HG03159 (cell line): ENCODE measurements around the gene NANOS2.

ENCODE experiments used
- ATAC-seq: cut with Tn5 transposase; IDR thresholded peaks from one replicate; pipeline ENCODE4 v1.9.1; 2021; ENCODE audit warnings: mild to moderate bottlenecking, moderate library complexity; ENCODE audit not compliant: unreplicated experiment

NANOS2 gene

GRCh38 chr19:45913874-45914830, at the start of gene NANOS2:
TSS of gene NANOS2 (minus strand) at chr19:45914778. CDS start at chr19:45914693, 85 bp downstream.
- no peak for ATAC-seq

GRCh38 chr19:45962021-45962420, 47.4 kb upstream of the NANOS2 start:
- no peak for ATAC-seq

GRCh38 chr19:45960595-45961235, 46.1 kb upstream of the NANOS2 start:
- no peak for ATAC-seq

- no peak for ATAC-seq
Observed at GRCh38 chr19:45959517-45960025, 45.0 kb upstream of the NANOS2 start.

GRCh38 chr19:45958769-45959516, 44.4 kb upstream of the NANOS2 start:
- ATAC-seq: no peak

- no peak for ATAC-seq
Observed at GRCh38 chr19:45958320-45958719, 43.7 kb upstream of the NANOS2 start.

- no peak for ATAC-seq
Observed at GRCh38 chr19:45955905-45956608, 41.5 kb upstream of the NANOS2 start.

- no peak for ATAC-seq
Observed at GRCh38 chr19:45954156-45954555, 39.6 kb upstream of the NANOS2 start.

- ATAC-seq: no peak
Observed at GRCh38 chr19:45953676-45954075, 39.1 kb upstream of the NANOS2 start.

- ATAC-seq: no peak
Observed at GRCh38 chr19:45952686-45953505, 38.3 kb upstream of the NANOS2 start.

GRCh38 chr19:45952341-45952685, 37.7 kb upstream of the NANOS2 start:
- no peak for ATAC-seq

- ATAC-seq: no peak
Observed at GRCh38 chr19:45947926-45948325, 33.3 kb upstream of the NANOS2 start.

GRCh38 chr19:45940515-45940805, 25.9 kb upstream of the NANOS2 start:
- no peak for ATAC-seq

- ATAC-seq: no peak
Observed at GRCh38 chr19:45939792-45940514, 25.4 kb upstream of the NANOS2 start.

- no peak for ATAC-seq
Observed at GRCh38 chr19:45938733-45939319, 24.2 kb upstream of the NANOS2 start.

GRCh38 chr19:45935267-45935666, 20.7 kb upstream of the NANOS2 start:
- ATAC-seq: no peak

- no peak for ATAC-seq
Observed at GRCh38 chr19:45934551-45935230, 20.1 kb upstream of the NANOS2 start.

- no peak for ATAC-seq
Observed at GRCh38 chr19:45933759-45934158, 19.2 kb upstream of the NANOS2 start.
